Activated CD4-positive, alpha-beta T cell treated with anti-CD3 and anti-CD28 coated beads, Interleukin-2, amount 10 ng/mL, durations not matched to agents 7 days and 5 days (primary cell): ENCODE measurements around the gene ZNF25. TPM values are rescaled to one million over a fixed set of nuclear protein-coding genes. Genes with fewer than 3 reads are reported as not detected.
"Not testable (repeated sequence)": the region's sequence is repeated elsewhere in the genome, so short reads cannot be mapped to it uniquely, and the experiment has no call there.

Experiments used
- CTCF ChIA-PET: fragments of 350-600 bp; sonication (Branson Sonifier 250); formaldehyde crosslinking; loops from one replicate; lab custom pipeline; 2021; ENCODE audit warnings: antibody characterized with exemption; lab: Charles Lee
- POLR2A ChIA-PET: fragments of 350-600 bp; sonication (Branson Sonifier 250); formaldehyde crosslinking; loops from one replicate; lab custom pipeline; 2021; ENCODE audit warnings: antibody characterized with exemption; lab: Charles Lee
- DNase-seq: peaks from one replicate; pipeline ENCODE4 v3.0.0-alpha.2; 2020
- H3K27ac Mint-ChIP-seq: one replicate; pipeline ENCODE4 v1.8.0; 2021; ENCODE audit warnings: mild to moderate bottlenecking, moderate library complexity, mixed read lengths
- H3K27me3 Mint-ChIP-seq: one replicate; pipeline ENCODE4 v1.8.0; 2021; ENCODE audit warnings: mixed read lengths
- H3K36me3 Mint-ChIP-seq: one replicate; pipeline ENCODE4 v1.8.0; 2021; ENCODE audit warnings: low read depth, mixed read lengths
- H3K4me1 Mint-ChIP-seq: one replicate; pipeline ENCODE4 v1.8.0; 2021; ENCODE audit warnings: mixed read lengths
- H3K4me3 Mint-ChIP-seq: one replicate; pipeline ENCODE4 v1.8.0; 2021; ENCODE audit warnings: mild to moderate bottlenecking, moderate library complexity, mixed read lengths
- H3K9me3 Mint-ChIP-seq: one replicate; pipeline ENCODE4 v1.8.0; 2021; ENCODE audit warnings: mixed read lengths
- total RNA-seq, 2 experiments: library from RNA; stranded (reverse); gene quantifications; one replicate each; pipeline ENCODE4 v1.2.3, GENCODE V29; 2021

Gene ZNF25
- total RNA-seq, 2 experiments from 2014 or later, result 5.0 to 5.3 TPM

DNA sequence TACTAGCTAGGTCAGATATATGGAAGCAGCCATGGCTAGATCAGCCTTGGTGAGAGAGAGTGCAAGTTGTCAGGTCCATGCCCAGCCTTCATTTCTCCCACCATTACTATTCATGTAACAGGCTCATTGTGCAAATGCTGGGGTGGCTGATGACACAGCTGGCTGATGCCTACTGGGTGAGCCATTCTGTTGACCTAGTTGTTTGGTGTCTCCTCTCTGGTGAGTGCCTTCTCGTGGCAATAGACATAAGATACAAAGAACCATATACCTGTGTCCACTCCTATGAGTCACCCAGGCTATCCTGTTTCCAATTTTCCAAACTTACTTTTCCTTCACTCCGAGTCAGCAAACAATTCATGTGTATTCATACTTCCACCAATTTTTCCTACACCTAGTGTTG lies 46.0 kb downstream of the ZNF25 start:
- ChIA-PET POLR2A (no interaction called here), CTCF (no interaction called here)
- Mint-ChIP-seq H3K4me1 (no peaks in the 10 kb centered on the region), H3K9me3 (peaks cover 4% of the 10 kb centered on the region), H3K27me3 (no peaks in the 10 kb centered on the region), H3K4me3 (no peak overlapping the region), H3K36me3 (no peaks in the 10 kb centered on the region), H3K27ac (no peak overlapping the region)
- no peak for DNase-seq

DNA sequence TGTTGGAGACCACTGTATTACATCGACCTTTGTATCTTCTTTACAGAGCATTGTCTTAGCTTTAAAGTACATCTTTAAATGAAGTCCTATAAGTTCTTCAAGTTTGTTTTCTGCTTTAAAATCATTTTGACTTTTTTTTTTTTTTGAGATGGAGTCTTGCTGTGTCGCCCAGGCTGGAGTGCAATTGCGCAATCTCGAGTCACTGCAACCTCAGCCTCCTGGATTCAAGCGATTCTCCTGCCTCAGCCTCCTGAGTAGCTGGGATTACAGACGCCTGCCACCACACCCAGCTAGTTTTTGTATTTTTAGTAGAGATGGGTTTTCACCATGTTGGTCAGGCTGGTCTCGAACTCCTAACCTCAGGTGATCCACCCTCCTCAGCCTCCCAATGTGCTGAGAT lies 68.3 kb downstream of the ZNF25 start:
- POLR2A ChIA-PET, CTCF ChIA-PET, H3K27ac Mint-ChIP-seq, H3K27me3 Mint-ChIP-seq, H3K36me3 Mint-ChIP-seq, DNase-seq, H3K4me1 Mint-ChIP-seq, H3K4me3 Mint-ChIP-seq: not testable (repeated sequence)
- H3K9me3 Mint-ChIP-seq, result peaks cover 14% of the 10 kb centered on the region

DNA sequence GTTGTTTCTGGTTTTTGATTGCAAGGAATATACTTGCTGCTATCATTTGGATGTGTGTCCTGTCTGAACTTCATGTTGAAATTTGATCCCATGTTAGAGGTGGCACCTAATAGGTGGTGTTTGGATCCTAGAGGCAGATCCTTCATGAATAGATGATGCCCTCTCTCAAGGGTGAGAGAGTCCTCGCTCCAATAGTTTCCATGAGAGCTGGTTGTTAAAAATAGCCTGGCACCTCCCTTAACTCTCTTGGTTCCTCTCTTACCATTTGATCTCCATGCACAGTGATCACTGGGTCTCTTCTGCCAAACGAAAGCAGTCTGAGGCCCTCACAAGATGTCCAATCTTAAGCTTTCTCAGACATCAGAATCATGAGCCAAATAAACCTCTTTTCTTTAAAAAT lies 70.1 kb downstream of the ZNF25 start:
- no peak for DNase-seq
- Mint-ChIP-seq H3K27me3 (no peaks in the 10 kb centered on the region), H3K4me1 (no peaks in the 10 kb centered on the region), H3K9me3 (peaks cover 14% of the 10 kb centered on the region), H3K27ac (no peak overlapping the region), H3K4me3 (no peak overlapping the region), H3K36me3 (no peaks in the 10 kb centered on the region)
- POLR2A ChIA-PET, result no interaction called here
- CTCF ChIA-PET, result no interaction called here

Other genes with a start within 250 kb of the ZNF25 start
- 1 to 10 TPM; 9.0 to 9.2 TPM for gene ZNF248, start 119.0 kb downstream of the ZNF25 start, total RNA-seq
- gene ZNF33A, start 34.0 kb upstream of the ZNF25 start, total RNA-seq, result 10 to 100 TPM; 30.8 to 33.5 TPM
- gene ZNF37A, start 117.7 kb upstream of the ZNF25 start, total RNA-seq, result 10 to 100 TPM; 17.3 to 22.3 TPM